Measurements from ENCODE around the gene RUFY4.
"Not testable (repeated sequence)": the region's sequence is repeated elsewhere in the genome, so short reads cannot be mapped to it uniquely, and the experiment has no call there.

Gene RUFY4

DNA sequence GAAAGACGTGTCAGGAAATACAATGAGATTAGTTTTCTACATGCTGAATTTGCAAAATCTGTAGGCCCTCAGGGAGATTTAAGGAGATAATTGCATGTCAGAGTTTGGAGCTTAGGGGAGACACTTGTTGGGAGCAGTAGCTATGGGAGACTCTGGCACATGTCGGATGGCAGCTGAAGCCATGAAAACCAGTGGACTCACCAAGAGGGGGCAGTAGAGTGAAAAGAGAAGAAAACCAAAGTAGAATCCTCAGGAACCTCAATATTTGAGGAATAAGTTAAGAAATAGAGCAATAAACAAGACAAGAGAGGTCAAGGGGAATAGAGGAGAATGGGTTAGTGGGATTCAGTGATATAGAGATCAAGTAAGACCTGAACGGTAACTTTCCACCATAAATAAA lies 24.8 kb downstream of the RUFY4 start:
- Histone ChIP-seq H3K36me3 (ENCODE audit: insufficient read depth, low read length) (no peaks in the 10 kb centered on the region), H3K79me2 (ENCODE audit: insufficient read depth, low read length) (no peaks in the 10 kb centered on the region), H3K27me3 (ENCODE audit: insufficient read depth, low read length, poor library complexity) (no peaks in the 10 kb centered on the region), H3K9me3 (ENCODE audit: insufficient read depth, low read length, severe bottlenecking) (no peaks in the 10 kb centered on the region), H3K4me2 (ENCODE audit: insufficient read depth, low read length) (no peak overlapping the region), H4K20me1 (ENCODE audit: insufficient read depth, low read length) (no peaks in the 10 kb centered on the region), H3K27ac (ENCODE audit: low read length) (no peak overlapping the region), H2AFZ (ENCODE audit: low read depth, low read length) (no peak overlapping the region), H3K9ac (ENCODE audit: low read depth, low read length) (no peak overlapping the region), H3K4me1 (ENCODE audit: insufficient read depth, low read length) (no peaks in the 10 kb centered on the region), H3K4me3 (ENCODE audit: low read depth in 1 of 2, low read length in 2 of 2) (no peak overlapping the region)
- ATAC-seq (ENCODE audit: insufficient read depth, low read depth) (no peak), DNase-seq (no peak)
- TF ChIP-seq, protein P1, sequence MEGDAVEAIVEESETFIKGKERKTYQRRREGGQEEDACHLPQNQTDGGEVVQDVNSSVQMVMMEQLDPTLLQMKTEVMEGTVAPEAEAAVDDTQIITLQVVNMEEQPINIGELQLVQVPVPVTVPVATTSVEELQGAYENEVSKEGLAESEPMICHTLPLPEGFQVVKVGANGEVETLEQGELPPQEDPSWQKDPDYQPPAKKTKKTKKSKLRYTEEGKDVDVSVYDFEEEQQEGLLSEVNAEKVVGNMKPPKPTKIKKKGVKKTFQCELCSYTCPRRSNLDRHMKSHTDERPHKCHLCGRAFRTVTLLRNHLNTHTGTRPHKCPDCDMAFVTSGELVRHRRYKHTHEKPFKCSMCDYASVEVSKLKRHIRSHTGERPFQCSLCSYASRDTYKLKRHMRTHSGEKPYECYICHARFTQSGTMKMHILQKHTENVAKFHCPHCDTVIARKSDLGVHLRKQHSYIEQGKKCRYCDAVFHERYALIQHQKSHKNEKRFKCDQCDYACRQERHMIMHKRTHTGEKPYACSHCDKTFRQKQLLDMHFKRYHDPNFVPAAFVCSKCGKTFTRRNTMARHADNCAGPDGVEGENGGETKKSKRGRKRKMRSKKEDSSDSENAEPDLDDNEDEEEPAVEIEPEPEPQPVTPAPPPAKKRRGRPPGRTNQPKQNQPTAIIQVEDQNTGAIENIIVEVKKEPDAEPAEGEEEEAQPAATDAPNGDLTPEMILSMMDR (IDR thresholded peaks at IDR 0.05; ENCODE audit: borderline replicate concordance, extremely low read depth, low read length, poor library complexity, severe bottlenecking) = peak; percentile 32
- no peak for TF ChIP-seq EZH2 (IDR thresholded peaks at IDR 0.05; ENCODE audit: borderline replicate concordance, low read depth, low read length, severe bottlenecking)

DNA sequence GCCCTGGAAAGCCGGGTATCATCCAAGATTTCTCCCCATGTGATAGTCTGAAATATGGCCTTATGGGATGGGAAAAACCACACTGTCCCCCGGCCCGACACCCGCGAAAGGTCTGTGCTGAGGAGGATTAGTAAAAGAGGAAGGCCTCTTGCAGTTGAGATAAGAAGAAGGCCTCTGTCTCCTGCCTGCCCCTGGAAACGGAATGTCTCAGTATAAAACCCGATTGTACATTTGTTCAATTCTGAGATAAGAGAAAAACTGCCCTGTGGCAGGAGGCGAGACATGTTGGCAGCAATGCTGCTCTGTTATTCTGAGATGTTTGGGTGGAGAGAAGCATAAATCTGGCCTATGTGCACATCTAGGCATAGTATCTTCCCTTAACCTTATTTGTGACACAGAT lies 26.8 kb downstream of the RUFY4 start:
- Histone ChIP-seq H3K36me3 (ENCODE audit: insufficient read depth, low read length) (no peaks in the 10 kb centered on the region), H3K79me2 (ENCODE audit: insufficient read depth, low read length) (no peaks in the 10 kb centered on the region), H3K27me3 (ENCODE audit: insufficient read depth, low read length, poor library complexity) (no peaks in the 10 kb centered on the region), H3K9me3 (ENCODE audit: insufficient read depth, low read length, severe bottlenecking) (no peaks in the 10 kb centered on the region), H2AFZ (ENCODE audit: low read depth, low read length) (no peak overlapping the region), H4K20me1 (ENCODE audit: insufficient read depth, low read length) (no peaks in the 10 kb centered on the region), H3K4me1 (ENCODE audit: insufficient read depth, low read length) (no peaks in the 10 kb centered on the region), H3K4me3 (ENCODE audit: low read depth in 1 of 2, low read length in 2 of 2) (no peak overlapping the region), H3K27ac (ENCODE audit: low read length) (no peak overlapping the region), H3K4me2 (ENCODE audit: insufficient read depth, low read length) (no peak overlapping the region), H3K9ac (ENCODE audit: low read depth, low read length) (no peak overlapping the region)
- no peak for ATAC-seq (ENCODE audit: insufficient read depth, low read depth)
- TF ChIP-seq, protein P1 (IDR thresholded peaks at IDR 0.05; ENCODE audit: borderline replicate concordance, extremely low read depth, low read length, poor library complexity, severe bottlenecking) = no peak
- no peak for TF ChIP-seq EZH2 (IDR thresholded peaks at IDR 0.05; ENCODE audit: borderline replicate concordance, low read depth, low read length, severe bottlenecking)
- DNase-seq = no peak

DNA sequence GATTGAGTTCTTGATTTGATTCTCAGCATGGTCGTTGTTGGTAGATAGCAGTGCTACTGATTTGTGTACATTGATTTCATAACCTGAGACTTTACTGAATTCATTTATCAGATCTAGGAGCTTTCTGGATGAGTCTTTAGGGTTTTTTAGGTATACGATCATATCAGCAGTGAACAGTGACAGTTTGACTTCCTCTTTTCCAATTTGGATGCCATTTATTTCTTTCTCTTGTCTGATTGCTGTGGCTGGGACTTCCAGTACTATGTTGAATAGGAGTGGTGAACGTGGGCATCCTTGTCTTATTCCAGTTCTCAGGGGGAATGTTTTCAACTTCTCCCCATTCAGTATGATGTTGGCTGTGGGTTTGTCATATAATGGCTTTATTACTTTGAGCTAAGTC lies 28.9 kb downstream of the RUFY4 start:
- TF ChIP-seq, protein P1 (IDR thresholded peaks at IDR 0.05; ENCODE audit: borderline replicate concordance, extremely low read depth, low read length, poor library complexity, severe bottlenecking) = no peak
- TF ChIP-seq EZH2 (IDR thresholded peaks at IDR 0.05; ENCODE audit: borderline replicate concordance, low read depth, low read length, severe bottlenecking) = no peak
- Histone ChIP-seq H3K4me1 (ENCODE audit: insufficient read depth, low read length) (no peaks in the 10 kb centered on the region), H4K20me1 (ENCODE audit: insufficient read depth, low read length) (no peaks in the 10 kb centered on the region), H3K9me3 (ENCODE audit: insufficient read depth, low read length, severe bottlenecking) (no peaks in the 10 kb centered on the region), H2AFZ (ENCODE audit: low read depth, low read length) (no peak overlapping the region), H3K36me3 (ENCODE audit: insufficient read depth, low read length) (no peaks in the 10 kb centered on the region), H3K4me3 (ENCODE audit: low read depth in 1 of 2, low read length in 2 of 2) (no peak overlapping the region), H3K79me2 (ENCODE audit: insufficient read depth, low read length) (no peaks in the 10 kb centered on the region), H3K27me3 (ENCODE audit: insufficient read depth, low read length, poor library complexity) (no peaks in the 10 kb centered on the region), H3K9ac (ENCODE audit: low read depth, low read length) (no peak overlapping the region), H3K27ac (ENCODE audit: low read length) (no peak overlapping the region), H3K4me2 (ENCODE audit: insufficient read depth, low read length) (no peak overlapping the region)
- DNase-seq (no peak), ATAC-seq (ENCODE audit: insufficient read depth, low read depth) (no peak)

DNA sequence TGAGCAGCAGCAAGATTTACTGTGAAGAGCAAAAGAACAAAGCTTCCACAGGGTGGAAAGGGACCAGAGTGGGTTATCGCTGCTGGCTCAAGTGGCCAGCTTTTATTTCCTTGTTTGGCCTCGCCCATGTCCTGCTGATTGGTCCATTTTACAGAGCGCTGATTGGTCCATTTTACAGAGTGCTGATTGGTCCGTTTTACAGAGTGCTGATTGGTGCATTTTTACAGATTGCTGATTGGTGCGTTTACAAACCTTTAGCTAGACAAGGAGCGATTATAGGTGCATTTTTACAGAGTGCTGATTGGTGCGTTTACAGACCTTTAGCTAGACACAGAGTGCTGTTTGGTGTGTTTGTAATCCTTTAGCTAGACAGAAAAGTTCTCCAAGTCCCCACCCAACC lies 39.8 kb downstream of the RUFY4 start:
- H2AFZ ChIP-seq (ENCODE audit: low read depth, low read length); H3K9ac ChIP-seq (ENCODE audit: low read depth, low read length); H3K36me3 ChIP-seq (ENCODE audit: insufficient read depth, low read length); H3K79me2 ChIP-seq (ENCODE audit: insufficient read depth, low read length); ATAC-seq (ENCODE audit: insufficient read depth, low read depth); H3K4me1 ChIP-seq (ENCODE audit: insufficient read depth, low read length); H3K4me3 ChIP-seq (ENCODE audit: low read depth in 1 of 2, low read length in 2 of 2); H3K27ac ChIP-seq (ENCODE audit: low read length); H3K9me3 ChIP-seq (ENCODE audit: insufficient read depth, low read length, severe bottlenecking); H3K27me3 ChIP-seq (ENCODE audit: insufficient read depth, low read length, poor library complexity); H3K4me2 ChIP-seq (ENCODE audit: insufficient read depth, low read length); H4K20me1 ChIP-seq (ENCODE audit: insufficient read depth, low read length); DNase-seq: not testable (repeated sequence)

DNA sequence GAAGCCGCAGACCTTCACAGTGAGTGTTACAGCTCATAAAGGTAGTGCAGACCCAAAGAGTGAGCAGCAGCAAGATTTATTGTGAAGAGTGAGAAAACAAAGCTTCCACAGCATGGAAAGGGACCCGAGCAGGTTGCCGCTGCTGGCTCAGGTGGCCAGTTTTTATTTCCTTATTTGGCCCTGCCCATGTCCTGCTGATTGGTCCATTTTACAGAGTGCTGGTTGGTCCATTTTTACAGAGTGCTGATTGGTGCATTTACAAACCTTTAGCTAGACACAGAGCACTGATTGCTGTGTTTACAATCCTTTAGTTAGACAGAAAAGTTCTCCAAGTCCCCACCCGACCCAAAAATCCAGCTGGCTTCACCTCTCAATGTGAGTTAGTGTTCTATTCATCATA lies 52.7 kb downstream of the RUFY4 start:
- H3K4me1 ChIP-seq (ENCODE audit: insufficient read depth, low read length); H4K20me1 ChIP-seq (ENCODE audit: insufficient read depth, low read length); H3K27ac ChIP-seq (ENCODE audit: low read length); H3K27me3 ChIP-seq (ENCODE audit: insufficient read depth, low read length, poor library complexity); H2AFZ ChIP-seq (ENCODE audit: low read depth, low read length); H3K9me3 ChIP-seq (ENCODE audit: insufficient read depth, low read length, severe bottlenecking); H3K36me3 ChIP-seq (ENCODE audit: insufficient read depth, low read length); H3K79me2 ChIP-seq (ENCODE audit: insufficient read depth, low read length); H3K9ac ChIP-seq (ENCODE audit: low read depth, low read length); ATAC-seq (ENCODE audit: insufficient read depth, low read depth); H3K4me2 ChIP-seq (ENCODE audit: insufficient read depth, low read length); H3K4me3 ChIP-seq (ENCODE audit: low read depth in 1 of 2, low read length in 2 of 2); DNase-seq: not testable (repeated sequence)

DNA sequence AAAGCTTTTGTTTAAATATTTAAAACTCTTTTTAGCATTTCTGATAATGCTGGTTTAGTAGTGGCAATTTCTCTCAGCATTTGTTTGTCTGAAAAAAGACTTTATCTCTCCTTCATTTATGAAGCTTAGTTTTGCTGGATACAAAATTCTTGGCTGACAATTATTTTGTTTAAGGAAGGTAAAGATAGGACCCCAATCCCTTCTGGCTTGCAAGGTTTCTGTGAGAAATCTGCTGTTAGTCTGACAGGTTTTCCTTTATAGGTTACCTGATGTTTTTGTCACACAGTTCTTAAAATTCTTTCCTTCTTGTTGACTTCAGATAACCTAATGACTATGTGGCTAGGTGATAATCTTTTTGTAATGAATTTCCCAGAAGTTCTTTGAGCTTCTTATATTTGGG lies 53.2 kb downstream of the RUFY4 start:
- not testable (repeated sequence) for H3K79me2 ChIP-seq (ENCODE audit: insufficient read depth, low read length); H3K27me3 ChIP-seq (ENCODE audit: insufficient read depth, low read length, poor library complexity); H2AFZ ChIP-seq (ENCODE audit: low read depth, low read length); H3K27ac ChIP-seq (ENCODE audit: low read length); H3K4me3 ChIP-seq (ENCODE audit: low read depth in 1 of 2, low read length in 2 of 2); H3K4me1 ChIP-seq (ENCODE audit: insufficient read depth, low read length); H4K20me1 ChIP-seq (ENCODE audit: insufficient read depth, low read length); H3K4me2 ChIP-seq (ENCODE audit: insufficient read depth, low read length); DNase-seq; H3K9ac ChIP-seq (ENCODE audit: low read depth, low read length); H3K9me3 ChIP-seq (ENCODE audit: insufficient read depth, low read length, severe bottlenecking); H3K36me3 ChIP-seq (ENCODE audit: insufficient read depth, low read length); ATAC-seq (ENCODE audit: insufficient read depth, low read depth)

Data from DND-41 (cell line).